ENCODE results near the gene SRGAP3. TPM values are rescaled to one million over a fixed set of nuclear protein-coding genes. Genes with fewer than 3 reads are reported as not detected.

SRGAP3 gene
- total RNA-seq, 1 donor: 2.5 TPM

DNA sequence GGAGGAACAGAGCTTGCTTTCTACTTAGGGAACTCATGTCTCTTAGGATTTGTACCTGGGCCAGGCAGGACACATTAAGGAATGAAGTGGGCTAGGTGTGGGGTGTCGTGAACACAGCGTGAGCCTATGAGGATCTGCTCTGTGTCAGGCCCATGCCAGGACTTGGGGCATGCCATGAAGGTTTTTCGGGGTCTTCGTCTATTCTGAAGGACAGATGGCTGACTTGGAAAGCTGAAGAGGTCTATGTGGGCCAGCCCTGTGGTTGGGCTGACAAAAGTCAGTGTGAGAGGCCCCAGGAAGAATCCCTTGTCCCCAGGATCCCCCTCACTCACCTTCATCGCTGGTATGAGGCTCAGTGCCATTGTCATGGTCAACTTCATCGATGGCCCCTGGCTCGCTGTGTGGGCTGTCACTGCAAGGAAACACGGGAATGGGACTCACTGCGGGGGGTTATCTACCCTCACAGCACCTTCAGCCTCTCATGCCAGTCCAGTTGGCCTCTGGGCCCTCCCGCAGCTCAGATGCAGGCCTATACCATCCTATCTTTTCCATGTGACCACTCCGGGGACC is 239.4 kb downstream of the SRGAP3 start:
- Histone ChIP-seq H3K4me2 (ENCODE audit: insufficient read depth, low read length) (no peak overlapping the region), H3K4me3 (ENCODE audit: insufficient read depth, low read length) (no peak overlapping the region), H3K27ac (ENCODE audit: low read depth, low read length) (no peak overlapping the region), H3K36me3 (ENCODE audit: insufficient read depth, low read length) (no peaks in the 10 kb centered on the region), H3K79me2 (ENCODE audit: insufficient read depth, low read length) (no peaks in the 10 kb centered on the region), H2AFZ (ENCODE audit: low read length) (no peak overlapping the region), H3K9me3 (ENCODE audit: low read depth, low read length) (no peaks in the 10 kb centered on the region), H3K4me1 (ENCODE audit: insufficient read depth, low read length) (no peaks in the 10 kb centered on the region), H4K20me1 (ENCODE audit: insufficient read depth, low read length) (no peaks in the 10 kb centered on the region), H3K27me3 (ENCODE audit: insufficient read depth, low read length) (peaks cover 3% of the 10 kb centered on the region)
- DNase-seq (ENCODE audit: insufficient read length, low spot score, missing footprints): no peak
- TF ChIP-seq, protein P1, sequence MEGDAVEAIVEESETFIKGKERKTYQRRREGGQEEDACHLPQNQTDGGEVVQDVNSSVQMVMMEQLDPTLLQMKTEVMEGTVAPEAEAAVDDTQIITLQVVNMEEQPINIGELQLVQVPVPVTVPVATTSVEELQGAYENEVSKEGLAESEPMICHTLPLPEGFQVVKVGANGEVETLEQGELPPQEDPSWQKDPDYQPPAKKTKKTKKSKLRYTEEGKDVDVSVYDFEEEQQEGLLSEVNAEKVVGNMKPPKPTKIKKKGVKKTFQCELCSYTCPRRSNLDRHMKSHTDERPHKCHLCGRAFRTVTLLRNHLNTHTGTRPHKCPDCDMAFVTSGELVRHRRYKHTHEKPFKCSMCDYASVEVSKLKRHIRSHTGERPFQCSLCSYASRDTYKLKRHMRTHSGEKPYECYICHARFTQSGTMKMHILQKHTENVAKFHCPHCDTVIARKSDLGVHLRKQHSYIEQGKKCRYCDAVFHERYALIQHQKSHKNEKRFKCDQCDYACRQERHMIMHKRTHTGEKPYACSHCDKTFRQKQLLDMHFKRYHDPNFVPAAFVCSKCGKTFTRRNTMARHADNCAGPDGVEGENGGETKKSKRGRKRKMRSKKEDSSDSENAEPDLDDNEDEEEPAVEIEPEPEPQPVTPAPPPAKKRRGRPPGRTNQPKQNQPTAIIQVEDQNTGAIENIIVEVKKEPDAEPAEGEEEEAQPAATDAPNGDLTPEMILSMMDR (IDR thresholded peaks at IDR 0.05; ENCODE audit: extremely low read depth, low read depth, low read length): no peak

DNA sequence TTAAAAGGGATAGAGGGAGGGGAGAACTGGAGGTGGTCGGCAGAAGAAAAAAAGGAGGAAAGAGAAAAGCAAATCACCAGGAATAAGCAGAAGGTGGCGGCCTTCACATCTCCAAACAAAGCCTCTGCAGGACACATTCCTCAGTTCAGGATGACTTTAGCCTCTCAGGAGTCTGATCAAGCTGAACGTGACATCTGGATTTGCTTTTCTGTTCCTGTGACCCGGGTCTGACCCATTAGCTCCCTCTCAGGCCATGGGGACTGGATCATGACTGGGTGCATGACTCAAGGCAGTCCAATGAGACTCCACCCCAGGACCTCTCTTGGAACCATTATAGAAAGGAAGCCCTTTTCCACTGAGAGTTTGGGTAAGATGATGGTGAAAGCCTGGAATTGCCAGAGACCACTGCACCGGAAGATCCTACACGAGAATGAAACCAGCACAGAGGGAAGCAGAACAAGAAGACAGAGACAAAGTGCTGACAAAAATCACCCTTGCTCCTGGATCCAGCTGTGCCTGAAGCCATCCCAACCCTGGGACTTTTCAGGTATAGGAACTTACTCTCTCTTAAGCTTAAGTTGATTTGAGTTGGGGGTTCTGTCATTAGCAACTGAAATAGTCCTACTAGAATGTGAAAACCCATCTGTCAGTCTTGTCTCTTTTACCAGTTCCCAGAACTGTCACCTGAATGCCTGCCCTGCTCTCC is 240.7 kb downstream of the SRGAP3 start:
- Histone ChIP-seq H3K4me1 (ENCODE audit: insufficient read depth, low read length) (no peaks in the 10 kb centered on the region), H2AFZ (ENCODE audit: low read length) (no peak overlapping the region), H3K4me3 (ENCODE audit: insufficient read depth, low read length) (no peak overlapping the region), H3K36me3 (ENCODE audit: insufficient read depth, low read length) (no peaks in the 10 kb centered on the region), H3K27me3 (ENCODE audit: insufficient read depth, low read length) (no peaks in the 10 kb centered on the region), H3K9me3 (ENCODE audit: low read depth, low read length) (no peaks in the 10 kb centered on the region), H3K27ac (ENCODE audit: low read depth, low read length) (no peak overlapping the region), H3K4me2 (ENCODE audit: insufficient read depth, low read length) (no peak overlapping the region), H4K20me1 (ENCODE audit: insufficient read depth, low read length) (no peaks in the 10 kb centered on the region), H3K79me2 (ENCODE audit: insufficient read depth, low read length) (no peaks in the 10 kb centered on the region)
- DNase-seq (ENCODE audit: insufficient read length, low spot score, missing footprints): no peak
- TF ChIP-seq, protein P1 (IDR thresholded peaks at IDR 0.05; ENCODE audit: extremely low read depth, low read depth, low read length): no peak

DNA sequence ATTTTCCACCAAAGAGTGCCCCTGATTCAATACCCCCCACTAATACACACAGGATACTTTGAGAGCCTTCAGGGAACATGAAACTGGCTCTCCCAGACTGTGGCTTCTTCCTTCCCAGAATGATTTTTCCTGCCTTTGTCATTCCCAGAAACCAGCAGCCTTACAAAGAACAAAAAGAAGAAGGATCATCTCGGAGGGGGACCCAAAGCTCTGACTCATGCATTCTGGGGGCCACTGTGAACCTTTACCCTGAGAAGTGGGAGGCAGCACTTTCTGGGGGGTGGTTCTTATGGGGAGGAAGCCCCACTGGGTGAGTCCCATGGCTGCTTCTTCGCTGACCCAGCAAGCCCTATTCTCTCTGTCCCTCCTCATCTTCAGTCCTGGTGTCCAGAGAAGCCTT is 241.5 kb downstream of the SRGAP3 start:
- H3K79me2 ChIP-seq (ENCODE audit: insufficient read depth, low read length): no peaks in the 10 kb centered on the region
- no peaks in the 10 kb centered on the region for H3K36me3 ChIP-seq (ENCODE audit: insufficient read depth, low read length)
- TF ChIP-seq, protein P1 (IDR thresholded peaks at IDR 0.05; ENCODE audit: extremely low read depth, low read depth, low read length): no peak
- H2AFZ ChIP-seq (ENCODE audit: low read length): no peak overlapping the region
- no peaks in the 10 kb centered on the region for H3K9me3 ChIP-seq (ENCODE audit: low read depth, low read length)
- no peak overlapping the region for H3K4me2 ChIP-seq (ENCODE audit: insufficient read depth, low read length)
- H4K20me1 ChIP-seq (ENCODE audit: insufficient read depth, low read length): no peaks in the 10 kb centered on the region
- H3K4me1 ChIP-seq (ENCODE audit: insufficient read depth, low read length): no peaks in the 10 kb centered on the region
- H3K27me3 ChIP-seq (ENCODE audit: insufficient read depth, low read length): no peaks in the 10 kb centered on the region
- H3K27ac ChIP-seq (ENCODE audit: low read depth, low read length): no peak overlapping the region
- no peak for DNase-seq (ENCODE audit: insufficient read length, low spot score, missing footprints)
- no peak overlapping the region for H3K4me3 ChIP-seq (ENCODE audit: insufficient read depth, low read length)

DNA sequence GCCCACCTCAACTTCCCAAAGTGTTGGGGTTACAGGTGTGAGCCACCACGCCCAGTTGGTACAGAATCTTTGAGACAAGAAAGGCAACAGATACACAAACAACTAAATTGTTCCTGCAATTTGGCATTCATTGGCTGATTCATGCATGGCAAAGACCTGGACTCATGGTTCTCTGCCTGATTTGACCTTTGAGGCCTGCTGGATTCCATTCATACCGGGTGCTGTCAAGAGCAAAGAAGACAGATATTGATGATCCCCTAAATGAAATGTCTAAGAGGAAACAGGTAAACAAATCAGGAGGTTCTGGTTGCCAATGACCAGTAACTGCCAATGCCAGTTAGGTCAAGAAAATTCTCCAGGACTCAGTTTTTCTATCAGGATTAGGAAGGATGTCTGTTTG is 242.2 kb downstream of the SRGAP3 start:
- no peaks in the 10 kb centered on the region for H3K27me3 ChIP-seq (ENCODE audit: insufficient read depth, low read length)
- H3K4me2 ChIP-seq (ENCODE audit: insufficient read depth, low read length): no peak overlapping the region
- no peaks in the 10 kb centered on the region for H3K36me3 ChIP-seq (ENCODE audit: insufficient read depth, low read length)
- TF ChIP-seq, protein P1 (IDR thresholded peaks at IDR 0.05; ENCODE audit: extremely low read depth, low read depth, low read length): no peak
- no peaks in the 10 kb centered on the region for H4K20me1 ChIP-seq (ENCODE audit: insufficient read depth, low read length)
- no peak overlapping the region for H2AFZ ChIP-seq (ENCODE audit: low read length)
- DNase-seq (ENCODE audit: insufficient read length, low spot score, missing footprints): no peak
- H3K4me3 ChIP-seq (ENCODE audit: insufficient read depth, low read length): no peak overlapping the region
- H3K4me1 ChIP-seq (ENCODE audit: insufficient read depth, low read length): no peaks in the 10 kb centered on the region
- no peaks in the 10 kb centered on the region for H3K9me3 ChIP-seq (ENCODE audit: low read depth, low read length)
- no peaks in the 10 kb centered on the region for H3K79me2 ChIP-seq (ENCODE audit: insufficient read depth, low read length)
- H3K27ac ChIP-seq (ENCODE audit: low read depth, low read length): no peak overlapping the region
